Lower leg skin (tissue), 4 donors: Measurements from ENCODE around the gene TCF7L1. TPM values are rescaled to one million over a fixed set of nuclear protein-coding genes. Genes with fewer than 3 reads are reported as not detected.
"Not testable (repeated sequence)": the region's sequence is repeated elsewhere in the genome, so short reads cannot be mapped to it uniquely, and the experiment has no call there.

Experiments used
- DNase-seq, 2 donors: peaks; one replicate each; pipeline ENCODE4 v3.0.0-alpha.2; 2019; ENCODE audit warnings: low spot score in 2 of 2
- H3K4me3 ChIP-seq: fragments of 200-600 bp; sonication (generic); 2 replicates; pipeline ENCODE4 v1.5.1; 2017; ENCODE audit warnings: mild to moderate bottlenecking, low read depth; ENCODE audit not compliant: poor library complexity, severe bottlenecking
- CTCF ChIP-seq, 3 donors: fragments of 450-650 bp; IDR thresholded peaks; one replicate each; pipeline ENCODE4 v1.5.1; 2016; ENCODE audit warnings: antibody characterized with exemption in 3 of 3, mild to moderate bottlenecking in 3 of 3, moderate library complexity in 2 of 3
- POLR2A ChIP-seq, 2 donors: fragments of 450-650 bp; IDR thresholded peaks; one replicate each; pipeline ENCODE4 v1.6.1; 2016 to 2017; ENCODE audit warnings: antibody characterized with exemption in 2 of 2, mild to moderate bottlenecking in 1 of 2, moderate library complexity in 1 of 2
- WGBS, 2 donors: methylation state at CpG; one replicate each; pipeline ENCODE4 v1.1.5; 2018; 5-methylcytosine and 5-hydroxymethylcytosine counted together
- intact Hi-C: fragments of 100-400 bp; cut with DNase I; formaldehyde crosslinking; loops from one replicate; pipeline ENCODE4 v1.15.0; 2023; ENCODE audit warnings: low total_unique reads
- total RNA-seq, 4 donors: library from RNA; depleted of rRNA; stranded (reverse); fragments of >200 nt; gene quantifications; one replicate each; pipeline ENCODE4 v1.1.0, GENCODE V29; 2016

TCF7L1 gene
- total RNA-seq, 4 donors from 2014 or later: 0.67 to 4.8 (median 1.9) TPM

GRCh38 chr2:85308896-85309555 is 175.8 kb downstream of the TCF7L1 start:
- WGBS, 2 donors: 48 to 56% methylated on average over 15 of the region's 15 CpGs
- intact Hi-C loops: no loop called here
- no peak overlapping the region for H3K4me3 ChIP-seq
- TF ChIP-seq POLR2A (IDR thresholded peaks at IDR 0.05) (no peak), CTCF (IDR thresholded peaks at IDR 0.05) (peak in 1 of 3 donors; percentile 12)
- peak in 1 of 2 donors; percentile 88 for DNase-seq

- TF ChIP-seq POLR2A (IDR thresholded peaks at IDR 0.05) (no peak), CTCF (IDR thresholded peaks at IDR 0.05) (no peak)
- intact Hi-C loops: no loop called here
- no peak for DNase-seq
- 69 to 71% methylated on average over 19 of the region's 19 CpGs for WGBS, 2 donors
- H3K4me3 ChIP-seq: no peak overlapping the region
Measured at GRCh38 chr2:85309699-85310321, 176.6 kb downstream of the TCF7L1 start.

DNA sequence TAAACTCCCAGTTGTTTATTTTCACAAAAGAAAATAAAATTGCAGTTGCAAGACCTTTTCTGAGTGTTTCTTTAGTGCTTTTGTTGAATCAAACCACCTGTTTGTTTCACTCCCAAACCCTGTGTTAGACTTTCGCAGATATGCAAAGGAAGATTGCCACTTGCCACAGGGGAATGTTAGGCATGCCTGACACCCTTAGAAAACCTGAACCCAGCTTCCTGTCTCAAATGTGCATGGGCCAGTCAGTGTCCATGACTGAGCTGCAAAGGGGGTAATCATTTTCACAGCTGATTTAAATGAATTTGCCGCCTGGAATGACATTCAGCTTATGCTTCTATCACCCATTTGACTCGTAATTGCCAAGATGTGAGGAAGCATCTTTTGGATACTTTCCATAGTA is 177.1 kb downstream of the TCF7L1 start:
- no peak for DNase-seq
- 66 to 71% methylated on average over 3 of the region's 3 CpGs for WGBS, 2 donors
- intact Hi-C loops: no loop called here
- no peak overlapping the region for H3K4me3 ChIP-seq
- TF ChIP-seq POLR2A (IDR thresholded peaks at IDR 0.05) (no peak), CTCF (IDR thresholded peaks at IDR 0.05) (no peak)

DNA sequence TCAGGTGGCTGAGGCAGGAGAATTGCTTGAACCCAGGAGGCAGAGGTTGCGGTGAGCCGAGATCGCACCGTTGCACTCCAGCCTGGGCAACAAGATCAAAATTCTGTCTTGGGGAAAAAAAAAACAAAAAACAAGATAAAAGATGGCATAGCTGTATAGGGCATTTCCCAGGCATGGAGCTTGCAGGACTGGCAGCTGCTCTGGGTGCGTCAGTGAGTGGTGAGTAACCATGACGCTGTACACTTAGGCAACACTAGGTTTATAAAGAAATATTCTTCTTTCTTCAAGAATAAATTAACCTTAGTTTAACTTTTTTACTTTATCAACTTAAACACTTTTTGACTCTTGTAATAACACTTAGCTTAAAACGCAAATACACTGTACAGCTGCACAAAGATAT is 179.2 kb downstream of the TCF7L1 start:
- no peak for DNase-seq
- intact Hi-C loops: no loop called here
- TF ChIP-seq CTCF (IDR thresholded peaks at IDR 0.05) (no peak), POLR2A (IDR thresholded peaks at IDR 0.05) (no peak)
- WGBS, 2 donors: 71 to 73% methylated on average over 7 of the region's 7 CpGs
- no peak overlapping the region for H3K4me3 ChIP-seq

DNA sequence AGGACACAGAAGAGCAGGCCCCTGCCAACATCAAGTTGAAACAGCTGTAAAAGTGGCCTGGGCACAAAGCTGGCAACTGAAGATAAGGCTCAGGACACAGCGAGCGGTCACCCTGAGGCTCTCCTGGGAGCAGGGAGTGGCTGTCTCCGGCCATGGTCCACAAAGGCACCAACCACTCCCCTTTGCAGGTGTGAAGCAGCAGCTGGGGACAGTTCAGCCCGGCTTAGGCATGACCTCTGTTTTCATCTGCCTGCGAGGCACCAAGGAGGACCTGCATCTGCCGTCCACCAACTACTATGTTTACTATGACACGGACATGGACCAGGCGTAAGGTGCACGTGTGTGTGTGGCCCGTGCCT is 181.7 kb downstream of the TCF7L1 start:
- 90 to 94% methylated on average over 9 to 10 of the region's 10 CpGs for WGBS, 2 donors
- no peak overlapping the region for H3K4me3 ChIP-seq
- TF ChIP-seq CTCF (IDR thresholded peaks at IDR 0.05): no peak
- no peak for TF ChIP-seq POLR2A (IDR thresholded peaks at IDR 0.05)
- no peak for DNase-seq
- intact Hi-C loops: no loop called here

GRCh38 chr2:85315921-85316320 is 182.7 kb downstream of the TCF7L1 start:
- intact Hi-C loops, H3K4me3 ChIP-seq, DNase-seq: not testable (repeated sequence)
- 64 to 80% methylated on average over 2 of the region's 5 CpGs for WGBS, 2 donors
